ENCODE results near the gene ABLIM2.

Gene ABLIM2

DNA sequence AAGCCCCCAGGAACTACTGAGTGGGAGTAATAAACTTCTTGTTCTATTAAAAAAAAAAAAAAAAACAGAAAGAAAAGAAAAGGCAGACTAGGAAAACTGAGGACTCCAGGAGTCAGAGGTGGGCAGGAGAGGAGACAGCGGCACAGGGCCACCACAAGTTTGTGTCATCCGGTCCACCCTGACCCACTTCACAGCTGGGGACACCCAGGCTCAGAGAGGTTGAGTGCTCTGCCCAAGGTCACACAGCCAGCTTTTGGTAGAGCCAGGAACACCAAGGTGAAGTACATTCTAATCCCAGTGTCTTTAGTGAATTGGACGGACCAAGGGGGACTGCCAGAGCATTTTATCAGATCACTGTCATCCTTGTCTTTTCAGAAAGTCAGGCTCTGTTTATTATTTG lies 16.4 kb upstream of the ABLIM2 start:
- H3K4me3 ChIP-seq (ENCODE audit: low read length), result no peak overlapping the region

DNA sequence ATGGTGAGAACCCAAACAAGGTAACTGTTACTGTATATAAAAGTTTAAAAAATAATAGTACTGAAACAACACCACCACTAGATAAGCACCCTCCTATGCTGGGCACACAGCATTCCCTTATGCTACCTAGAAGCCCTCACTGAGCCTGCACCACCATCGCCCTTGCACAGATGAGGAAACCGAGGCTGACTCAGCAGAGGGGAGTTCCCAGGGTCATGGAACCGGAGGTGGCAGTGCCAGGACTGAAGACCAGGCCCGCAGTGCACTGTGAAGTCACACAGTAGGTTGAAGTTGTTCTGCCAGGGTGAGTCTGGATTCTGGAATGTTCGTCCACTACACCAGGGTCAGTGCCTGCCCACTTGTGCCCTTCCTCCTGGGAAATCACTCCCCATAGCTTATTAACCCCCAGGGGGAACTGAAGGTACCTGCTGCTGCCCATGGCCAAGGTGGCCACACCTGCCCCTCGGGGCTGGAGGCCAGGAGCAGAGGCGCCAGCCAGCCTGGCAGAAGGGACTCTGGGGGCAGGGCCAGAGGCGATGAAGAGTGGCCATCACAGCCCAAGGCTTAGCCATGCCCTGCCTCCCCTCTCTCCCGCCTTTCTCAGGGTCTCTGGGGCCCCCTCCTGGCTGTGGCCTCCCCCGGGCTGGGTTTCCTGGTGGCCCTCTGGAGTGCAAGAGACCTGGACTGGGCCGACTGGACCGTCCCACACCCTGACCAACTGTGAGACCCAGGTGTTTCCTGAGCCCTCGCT lies 15.1 kb upstream of the ABLIM2 start:
- no peak for TF ChIP-seq ZNF274 (IDR thresholded peaks at IDR 0.05; ENCODE audit: low read depth, low read length)
- H3K4me3 ChIP-seq (ENCODE audit: low read length), result no peak overlapping the region

More for the DNA sequence above, 16.4 kb upstream of the ABLIM2 start:
- TF ChIP-seq ZNF274 (IDR thresholded peaks at IDR 0.05; ENCODE audit: low read depth, low read length), result no peak

DNA sequence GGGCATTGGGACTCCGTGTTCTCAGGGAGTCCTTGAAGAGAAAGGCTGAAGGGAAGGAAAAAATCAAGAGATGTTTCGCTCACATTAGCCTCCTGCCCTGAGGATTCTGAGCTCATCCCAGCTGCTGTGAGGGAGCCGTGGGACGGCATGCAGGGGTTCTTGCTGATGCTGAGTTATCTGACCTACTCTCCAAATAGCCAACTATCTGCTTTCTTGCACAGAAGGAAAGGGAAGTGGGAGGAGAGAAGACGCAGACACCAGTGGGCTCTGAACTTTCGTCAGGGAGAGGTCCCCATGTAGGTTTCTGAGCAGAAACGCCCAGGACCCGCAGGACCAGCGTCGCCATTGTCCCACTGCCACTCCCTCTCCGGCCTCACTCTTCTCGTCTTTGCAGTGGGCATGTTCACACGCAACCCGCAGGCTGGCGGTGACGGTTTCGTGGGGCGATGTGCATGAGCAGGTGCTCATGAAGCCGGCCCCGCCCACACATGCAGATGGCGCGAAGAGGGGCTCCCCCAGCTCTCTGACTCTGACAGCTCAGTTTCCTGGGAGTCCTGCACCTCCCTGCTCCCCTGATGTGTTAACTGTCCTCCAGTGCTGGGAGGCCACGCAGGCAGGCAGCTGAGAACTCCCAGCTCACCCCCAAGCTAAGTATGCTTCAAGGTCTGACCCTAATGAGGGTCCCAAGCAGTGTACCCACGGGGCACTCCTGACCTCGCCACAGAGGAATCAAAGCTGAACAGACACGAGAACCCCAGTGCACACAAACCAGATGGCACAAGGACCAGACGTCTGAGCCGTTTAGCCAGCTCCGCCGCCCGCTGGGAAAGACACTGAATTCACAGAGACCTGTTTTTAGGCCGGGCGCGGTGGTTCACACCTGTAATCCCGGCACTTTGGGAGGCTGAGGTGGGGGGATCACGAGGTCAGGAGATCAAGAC lies 13.6 kb upstream of the ABLIM2 start:
- TF ChIP-seq ZNF274 (IDR thresholded peaks at IDR 0.05; ENCODE audit: low read depth, low read length), result no peak
- H3K4me3 ChIP-seq (ENCODE audit: low read length), result no peak overlapping the region

DNA sequence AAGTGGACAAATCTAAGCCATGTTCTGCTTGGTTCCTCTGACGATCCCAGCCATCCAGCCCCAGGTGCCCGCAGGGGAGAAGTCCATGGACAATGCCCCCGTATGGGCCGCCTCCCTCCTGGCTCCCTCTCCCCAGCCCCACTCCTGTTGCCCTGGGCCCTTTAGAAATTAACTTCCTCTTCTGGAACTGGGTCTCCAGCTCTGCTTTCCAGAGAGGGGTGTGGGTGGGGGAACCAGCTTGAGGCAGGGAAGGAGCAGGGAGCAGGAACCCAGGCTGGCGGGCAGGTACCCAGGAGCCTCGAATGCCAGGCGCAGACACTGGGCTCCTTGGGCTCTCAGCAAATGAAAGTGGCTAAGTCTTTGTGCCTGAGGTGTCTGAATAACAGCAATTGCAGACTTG lies 12.7 kb upstream of the ABLIM2 start:
- TF ChIP-seq ZNF274 (IDR thresholded peaks at IDR 0.05; ENCODE audit: low read depth, low read length), result no peak
- no peak overlapping the region for H3K4me3 ChIP-seq (ENCODE audit: low read length)

DNA sequence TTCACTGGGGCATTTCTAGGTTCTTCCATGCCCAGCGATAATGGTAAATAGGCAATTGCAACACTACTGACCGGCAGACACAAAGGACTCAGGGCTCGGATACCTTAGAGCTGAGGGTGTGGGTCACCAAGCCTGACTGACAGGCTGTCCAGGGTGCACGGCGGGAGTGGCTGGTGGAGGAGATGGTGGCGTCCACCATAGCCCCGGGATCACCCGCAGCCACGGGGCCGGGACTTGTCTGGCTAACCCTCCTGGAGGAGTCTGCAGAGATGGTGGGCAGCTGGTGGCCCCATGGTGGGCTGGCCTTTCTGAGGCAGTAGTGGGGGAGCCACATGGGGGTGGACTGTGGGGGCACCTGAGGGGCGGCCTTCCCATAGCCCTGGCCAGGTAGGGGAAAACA lies 11.7 kb upstream of the ABLIM2 start:
- no peak overlapping the region for H3K4me3 ChIP-seq (ENCODE audit: low read length)
- TF ChIP-seq ZNF274 (IDR thresholded peaks at IDR 0.05; ENCODE audit: low read depth, low read length), result no peak

DNA sequence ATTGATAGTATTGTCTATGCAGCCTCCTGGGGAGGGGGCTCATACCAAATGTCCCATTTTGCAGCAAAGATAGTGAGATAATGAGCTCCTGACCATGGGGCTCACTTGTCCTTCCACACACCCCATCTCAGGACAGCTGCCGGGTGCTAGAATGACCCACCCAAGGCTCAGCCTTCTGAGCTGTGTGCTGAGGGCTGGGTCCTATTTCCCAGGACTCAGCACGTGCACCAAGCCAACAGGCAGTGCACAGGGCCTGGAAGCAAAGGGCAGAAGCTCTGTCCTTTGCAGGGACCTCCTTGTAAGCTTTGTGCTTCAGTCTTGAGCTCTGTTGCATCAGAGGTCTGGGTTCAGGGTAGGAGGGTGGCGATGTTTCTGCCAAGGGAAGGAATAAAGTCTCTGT lies 11.2 kb upstream of the ABLIM2 start:
- no peak overlapping the region for H3K4me3 ChIP-seq (ENCODE audit: low read length)
- TF ChIP-seq ZNF274 (IDR thresholded peaks at IDR 0.05; ENCODE audit: low read depth, low read length), result no peak

DNA sequence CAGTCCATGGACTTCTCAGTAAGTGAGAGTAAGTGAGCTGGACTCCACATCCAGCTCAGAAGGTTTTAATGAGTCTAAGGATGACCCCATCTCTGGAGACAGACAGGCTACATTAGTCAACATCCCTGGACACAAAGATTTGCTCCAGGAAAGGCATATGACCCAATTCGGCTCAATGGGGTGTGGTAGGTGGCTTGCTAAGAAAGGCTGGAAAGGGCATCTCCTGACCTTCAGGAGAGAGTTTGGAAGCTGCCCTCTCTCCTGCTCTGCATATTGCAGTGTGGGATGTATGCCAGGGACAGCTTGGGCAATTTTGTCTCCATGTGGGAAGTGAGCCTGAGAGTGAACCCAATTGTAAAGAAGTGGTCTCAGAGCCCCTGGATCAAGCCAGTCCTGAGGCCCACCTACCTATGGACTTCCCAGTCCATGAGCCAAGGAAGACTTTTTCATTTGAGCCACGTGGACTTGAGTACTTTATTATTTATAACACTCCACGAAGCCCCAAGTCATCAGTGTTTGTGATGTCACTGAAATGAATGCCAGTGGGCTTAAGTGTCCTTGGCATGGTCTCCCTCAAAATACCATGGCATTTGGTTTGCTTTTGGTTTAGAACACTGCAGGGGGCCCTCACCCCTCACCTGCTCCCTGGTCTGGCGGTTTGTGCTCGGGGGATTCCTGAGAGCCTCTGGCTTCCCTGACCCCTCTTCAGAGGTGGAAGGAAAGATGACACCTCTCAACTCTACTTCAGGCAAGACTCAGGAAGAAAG lies 10.4 kb upstream of the ABLIM2 start:
- TF ChIP-seq ZNF274 (IDR thresholded peaks at IDR 0.05; ENCODE audit: low read depth, low read length), result no peak
- no peak overlapping the region for H3K4me3 ChIP-seq (ENCODE audit: low read length)

DNA sequence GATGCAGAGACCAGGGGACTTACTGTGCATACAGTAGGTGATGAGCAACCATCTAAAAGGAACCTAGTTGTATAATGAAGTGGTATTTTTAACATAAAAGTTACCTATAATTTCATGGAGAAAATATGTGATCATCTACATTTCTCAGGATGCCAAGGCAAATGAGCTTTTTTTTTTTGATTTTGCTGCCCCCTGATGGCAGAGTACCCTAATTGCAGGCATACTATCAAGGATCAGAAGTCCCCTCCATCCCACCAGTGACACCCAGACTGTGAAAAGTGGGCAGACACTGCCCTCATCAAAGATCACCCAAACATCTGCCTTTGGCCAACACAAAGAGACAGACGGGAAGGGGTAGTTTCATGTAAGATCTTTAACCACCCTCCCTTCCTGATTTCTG lies 9.6 kb upstream of the ABLIM2 start:
- no peak overlapping the region for H3K4me3 ChIP-seq (ENCODE audit: low read length)
- no peak for TF ChIP-seq ZNF274 (IDR thresholded peaks at IDR 0.05; ENCODE audit: low read depth, low read length)

DNA sequence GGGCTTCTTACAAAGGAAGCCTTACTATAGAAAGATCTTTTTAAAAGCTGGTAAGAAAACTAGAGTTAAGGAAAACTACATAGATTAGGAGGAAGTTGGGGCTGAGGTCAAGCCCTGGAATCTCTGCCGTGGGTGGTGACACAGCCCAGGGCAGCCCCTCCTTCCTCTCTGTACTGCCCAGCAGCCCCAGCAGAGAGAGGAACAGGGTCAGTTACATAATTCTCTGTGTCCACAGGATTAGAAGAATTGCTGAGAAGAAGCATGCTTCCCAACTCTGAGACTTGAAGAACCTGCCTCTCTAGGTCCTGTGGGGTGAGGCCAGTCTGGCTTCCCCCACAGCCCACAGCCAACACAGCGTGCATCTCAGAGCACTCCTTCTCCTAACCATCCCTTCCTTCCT lies 9.2 kb upstream of the ABLIM2 start:
- TF ChIP-seq ZNF274 (IDR thresholded peaks at IDR 0.05; ENCODE audit: low read depth, low read length), result no peak
- H3K4me3 ChIP-seq (ENCODE audit: low read length), result no peak overlapping the region

DNA sequence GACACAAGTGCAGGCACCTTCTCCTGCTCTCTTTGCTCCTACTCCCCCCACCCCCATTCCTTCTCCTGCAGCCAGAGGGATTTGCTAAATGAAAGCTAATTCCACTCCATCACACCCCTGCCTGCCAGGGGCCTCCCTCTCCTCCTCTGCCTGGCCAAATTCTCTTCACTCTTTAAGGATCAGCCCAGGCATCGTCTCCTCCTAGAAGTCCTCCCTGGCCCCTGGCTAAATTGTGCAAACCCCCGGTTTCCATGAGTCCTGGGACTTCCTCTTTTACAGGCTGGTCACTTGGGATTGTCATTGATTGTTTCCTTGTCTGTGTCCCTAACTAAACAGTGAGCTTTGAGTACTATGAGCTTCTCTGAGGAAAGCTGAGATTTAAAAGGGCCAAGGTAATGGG lies 8.7 kb upstream of the ABLIM2 start:
- no peak for TF ChIP-seq ZNF274 (IDR thresholded peaks at IDR 0.05; ENCODE audit: low read depth, low read length)
- no peak overlapping the region for H3K4me3 ChIP-seq (ENCODE audit: low read length)

DNA sequence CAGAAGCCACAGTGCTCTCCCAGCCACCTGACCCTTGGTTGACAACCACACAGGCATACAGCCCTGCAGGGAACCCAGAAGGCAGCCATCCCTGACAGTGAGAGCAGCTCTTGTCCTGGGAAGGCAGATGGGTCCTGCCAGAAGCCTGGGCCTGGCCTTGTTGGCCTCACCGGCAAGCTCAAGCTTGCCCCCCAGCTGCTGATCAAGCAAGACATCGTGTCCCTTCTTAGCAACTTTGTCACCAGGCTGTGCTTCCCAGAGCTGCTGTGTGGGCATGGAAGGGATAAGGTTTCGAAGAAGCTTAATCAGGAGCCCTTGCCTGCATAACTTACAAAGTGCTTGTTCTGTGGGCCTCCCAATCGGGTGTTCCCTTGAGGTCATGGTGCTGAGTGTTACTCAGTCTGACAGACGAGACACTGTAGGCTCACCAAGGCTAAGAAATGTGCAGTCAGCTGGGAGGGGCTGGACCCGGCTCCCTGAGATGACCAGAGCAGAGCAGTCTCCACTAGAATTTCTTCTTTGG lies 6.8 kb upstream of the ABLIM2 start:
- H3K4me3 ChIP-seq (ENCODE audit: low read length), result no peak overlapping the region
- no peak for TF ChIP-seq ZNF274 (IDR thresholded peaks at IDR 0.05; ENCODE audit: low read depth, low read length)

DNA sequence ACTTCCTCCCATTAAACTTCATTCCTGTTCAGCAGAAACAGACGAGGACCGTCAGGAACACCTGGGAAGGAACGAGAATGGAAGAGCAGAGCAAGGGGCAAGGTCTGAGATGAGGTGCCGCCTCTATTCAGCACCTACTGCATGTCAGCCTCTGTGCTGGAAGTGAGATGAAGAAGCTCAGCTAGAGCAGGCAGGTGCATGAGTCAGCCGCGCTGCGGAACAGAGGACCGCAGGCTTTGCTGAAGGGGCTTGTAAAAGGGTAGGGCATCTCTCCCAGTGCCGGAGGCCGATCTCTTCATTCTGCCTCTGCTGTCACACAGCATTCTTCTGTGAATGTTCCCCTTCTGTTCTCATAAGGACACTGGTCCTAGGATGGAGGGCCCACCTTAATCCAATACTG lies 6.1 kb upstream of the ABLIM2 start:
- no peak for TF ChIP-seq ZNF274 (IDR thresholded peaks at IDR 0.05; ENCODE audit: low read depth, low read length)
- no peak overlapping the region for H3K4me3 ChIP-seq (ENCODE audit: low read length)

DNA sequence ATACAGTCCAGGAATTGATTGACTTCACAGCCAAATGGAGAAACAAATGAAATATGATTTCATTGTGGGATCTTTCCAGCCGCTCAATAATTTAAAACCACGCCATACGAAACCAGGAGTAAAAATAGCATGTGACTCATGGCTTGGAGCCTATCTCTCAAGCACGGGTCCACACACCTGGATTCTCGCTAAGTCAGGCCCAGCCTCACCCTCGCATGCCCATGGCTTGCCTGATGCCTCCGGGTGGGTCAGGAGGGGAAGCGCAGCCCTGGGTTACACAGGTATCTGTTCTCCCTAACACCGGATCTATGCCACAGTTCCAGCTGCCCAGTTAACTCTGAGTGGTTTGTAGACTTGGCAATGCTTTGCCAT lies 5.6 kb upstream of the ABLIM2 start:
- no peak for TF ChIP-seq ZNF274 (IDR thresholded peaks at IDR 0.05; ENCODE audit: low read depth, low read length)
- no peak overlapping the region for H3K4me3 ChIP-seq (ENCODE audit: low read length)

All from GM08714 (cell line).